H1 (cell line): ENCODE measurements around the gene RMP24.
A peak's percentile ranks its signal among the peaks of the same experiment; 100 is the strongest.

Experiments used
- BRCA1 ChIP-seq: IDR thresholded peaks from 2 replicates; pipeline ENCODE4 v1.6.1; 2012; ENCODE audit warnings: low read depth, low read length, improper control_type of control experiment
- EZH2 ChIP-seq: fragments of 200-600 bp; sonication (generic); IDR thresholded peaks from 2 replicates; pipeline ENCODE4 v1.7.1; 2012; ENCODE audit warnings: low read depth, mild to moderate bottlenecking, moderate library complexity, low read length, inconsistent platforms; ENCODE audit not compliant: severe bottlenecking
- FOSL1 ChIP-seq: IDR thresholded peaks from 2 replicates; pipeline ENCODE4 v1.6.1; 2011; ENCODE audit warnings: mild to moderate bottlenecking, low read depth, low read length, moderate library complexity; ENCODE audit not compliant: insufficient read depth
- GABPA ChIP-seq: IDR thresholded peaks from 2 replicates; pipeline ENCODE4 v1.6.1; 2011; ENCODE audit warnings: mild to moderate bottlenecking, low read length, moderate library complexity, borderline replicate concordance; ENCODE audit not compliant: insufficient read depth
- JUN ChIP-seq: IDR thresholded peaks from 2 replicates; pipeline ENCODE4 v1.6.1; 2011; ENCODE audit warnings: low read depth, mild to moderate bottlenecking, improper control_type of control experiment, low read length
- PHF8 ChIP-seq: fragments of 200-600 bp; sonication (generic); conservative IDR thresholded peaks from 2 replicates; pipeline ENCODE4 v1.7.1; 2012; ENCODE audit warnings: low read depth, mild to moderate bottlenecking, inconsistent platforms, low read length, moderate library complexity
- RAD21 ChIP-seq, 2 experiments: IDR thresholded peaks in 1 of 2; conservative IDR thresholded peaks in 1 of 2; 2 replicates each; pipeline ENCODE4 v1.6.1; 2011; ENCODE audit warnings: low read depth in 2 of 2, low read length in 2 of 2, improper control_type of control experiment in 1 of 2, inconsistent platforms in 1 of 2, mild to moderate bottlenecking in 1 of 2, moderate library complexity in 1 of 2
- SAP30 ChIP-seq: fragments of 300-600 bp; sonication (generic); IDR thresholded peaks from 2 replicates; pipeline ENCODE4 v1.7.1; 2012; ENCODE audit warnings: low read length, moderate library complexity, mild to moderate bottlenecking, inconsistent platforms; ENCODE audit not compliant: insufficient read depth, insufficient replicate concordance
- SIN3A ChIP-seq, 2 experiments: IDR thresholded peaks in 1 of 2; conservative IDR thresholded peaks in 1 of 2; 2 replicates each; pipeline ENCODE4 v1.6.1; 2011 to 2012; ENCODE audit warnings: low read length in 2 of 2, improper control_type of control experiment in 1 of 2, low read depth in 1 of 2, mild to moderate bottlenecking in 1 of 2
- SIRT6 ChIP-seq: IDR thresholded peaks from one replicate; pipeline ENCODE4 v1.7.1; 2012; ENCODE audit warnings: low read length, inconsistent platforms
- SIX5 ChIP-seq: IDR thresholded peaks from 2 replicates; pipeline ENCODE4 v1.6.1; 2011; ENCODE audit warnings: mild to moderate bottlenecking, low read depth, low read length
- SP1 ChIP-seq: IDR thresholded peaks from 2 replicates; pipeline ENCODE4 v1.6.1; 2011; ENCODE audit warnings: low read depth, low read length
- SP4 ChIP-seq: IDR thresholded peaks from 2 replicates; pipeline ENCODE4 v1.6.1; 2012; ENCODE audit warnings: low read length, inconsistent platforms
- SUZ12 ChIP-seq: fragments of 200-600 bp; sonication (generic); IDR thresholded peaks from 2 replicates; pipeline ENCODE4 v1.6.1; 2012; ENCODE audit warnings: mild to moderate bottlenecking, inconsistent platforms, low read length, moderate library complexity, mixed read lengths
- TAF7 ChIP-seq: optimal IDR thresholded peaks from 2 replicates; pipeline ENCODE3; 2011; ENCODE audit warnings: low read depth, mild to moderate bottlenecking, inconsistent platforms, low read length, moderate library complexity, borderline replicate concordance
- TBP ChIP-seq: IDR thresholded peaks from 2 replicates; pipeline ENCODE4 v1.6.1; 2011; ENCODE audit warnings: low read depth, low read length, improper control_type of control experiment
- TF ChIP-seq, protein P1 (sequence below), 3 experiments: IDR thresholded peaks; 1 replicate in 2 of 3; 2 replicates in 1 of 3; pipeline versions ENCODE4 v1.5.1 to v1.6.1; 2011; ENCODE audit warnings: low read length in 3 of 3, mild to moderate bottlenecking in 3 of 3, inconsistent platforms in 2 of 3, low read depth in 1 of 3, moderate library complexity in 1 of 3; ENCODE audit not compliant: insufficient read depth in 1 of 3; ENCODE audit errors: control extremely low read depth in 1 of 3
- TF ChIP-seq, protein P2 (sequence below): IDR thresholded peaks from 2 replicates; pipeline ENCODE4 v1.6.1; 2012; ENCODE audit warnings: inconsistent platforms
- TF ChIP-seq, protein P3 (sequence below): IDR thresholded peaks from 2 replicates; pipeline ENCODE4 v1.6.1; 2012; ENCODE audit warnings: inconsistent platforms

RMP24 gene

DNA sequence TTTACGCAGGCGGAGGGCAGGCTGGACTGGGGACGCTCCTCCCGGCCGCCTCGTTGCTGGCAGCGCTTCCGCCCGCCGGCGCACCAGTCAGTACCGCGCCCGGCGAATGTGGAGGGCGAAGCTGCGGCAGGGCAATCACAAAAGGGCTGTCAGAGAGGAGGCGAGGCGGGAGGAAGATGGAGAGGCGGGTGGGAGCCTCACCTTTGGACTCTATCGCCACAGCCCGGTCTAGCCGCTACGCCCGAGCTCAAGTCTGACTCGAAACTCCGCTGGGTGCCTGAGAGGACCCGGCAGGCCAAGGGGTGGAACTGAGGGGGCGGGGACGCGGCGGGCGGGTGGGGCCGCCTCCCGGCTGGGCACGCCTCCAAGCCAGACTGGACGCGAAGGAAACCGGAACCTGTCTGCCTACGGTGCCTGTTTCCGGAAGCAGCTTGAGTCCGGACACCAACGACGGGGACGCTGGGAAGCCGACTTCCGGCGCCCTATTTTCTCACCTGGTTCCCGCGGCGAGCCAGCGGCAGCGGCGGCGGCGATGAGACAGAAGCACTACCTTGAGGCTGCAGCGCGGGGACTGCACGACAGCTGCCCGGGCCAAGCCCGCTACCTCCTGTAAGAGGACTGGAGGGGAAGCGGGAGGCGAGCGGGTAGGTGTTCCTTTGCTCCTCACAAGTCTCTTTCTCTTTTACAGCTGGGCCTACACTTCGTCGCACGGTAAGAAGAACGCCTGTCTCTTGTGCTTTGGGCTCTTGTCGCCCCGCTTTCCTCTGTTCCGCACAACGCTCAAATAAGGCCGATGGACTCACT lies at the start of gene RMP24 (continued):
- TF ChIP-seq, protein P1, sequence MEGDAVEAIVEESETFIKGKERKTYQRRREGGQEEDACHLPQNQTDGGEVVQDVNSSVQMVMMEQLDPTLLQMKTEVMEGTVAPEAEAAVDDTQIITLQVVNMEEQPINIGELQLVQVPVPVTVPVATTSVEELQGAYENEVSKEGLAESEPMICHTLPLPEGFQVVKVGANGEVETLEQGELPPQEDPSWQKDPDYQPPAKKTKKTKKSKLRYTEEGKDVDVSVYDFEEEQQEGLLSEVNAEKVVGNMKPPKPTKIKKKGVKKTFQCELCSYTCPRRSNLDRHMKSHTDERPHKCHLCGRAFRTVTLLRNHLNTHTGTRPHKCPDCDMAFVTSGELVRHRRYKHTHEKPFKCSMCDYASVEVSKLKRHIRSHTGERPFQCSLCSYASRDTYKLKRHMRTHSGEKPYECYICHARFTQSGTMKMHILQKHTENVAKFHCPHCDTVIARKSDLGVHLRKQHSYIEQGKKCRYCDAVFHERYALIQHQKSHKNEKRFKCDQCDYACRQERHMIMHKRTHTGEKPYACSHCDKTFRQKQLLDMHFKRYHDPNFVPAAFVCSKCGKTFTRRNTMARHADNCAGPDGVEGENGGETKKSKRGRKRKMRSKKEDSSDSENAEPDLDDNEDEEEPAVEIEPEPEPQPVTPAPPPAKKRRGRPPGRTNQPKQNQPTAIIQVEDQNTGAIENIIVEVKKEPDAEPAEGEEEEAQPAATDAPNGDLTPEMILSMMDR (IDR thresholded peaks at IDR 0.05; ENCODE audit: control extremely low read depth in 1 of 3, insufficient read depth in 1 of 3, low read depth in 1 of 3, low read length in 3 of 3): no peak
- TF ChIP-seq SUZ12: no peak
- peak; percentile 76 for TF ChIP-seq PHF8
- no peak for TF ChIP-seq SIRT6
- peak; percentile 20 to 92; a peak in 2 of 4 replicates for TF ChIP-seq SIN3A (conservative IDR thresholded peaks at IDR 0.05 in 1 of 2, IDR thresholded peaks at IDR 0.05 in 1 of 2; ENCODE audit: low read depth in 1 of 2, low read length in 2 of 2)
- TF ChIP-seq FOSL1: no peak
- TF ChIP-seq, protein P2, sequence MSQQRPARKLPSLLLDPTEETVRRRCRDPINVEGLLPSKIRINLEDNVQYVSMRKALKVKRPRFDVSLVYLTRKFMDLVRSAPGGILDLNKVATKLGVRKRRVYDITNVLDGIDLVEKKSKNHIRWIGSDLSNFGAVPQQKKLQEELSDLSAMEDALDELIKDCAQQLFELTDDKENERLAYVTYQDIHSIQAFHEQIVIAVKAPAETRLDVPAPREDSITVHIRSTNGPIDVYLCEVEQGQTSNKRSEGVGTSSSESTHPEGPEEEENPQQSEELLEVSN: peak; percentile 55; the same call in 1 of the 2 replicates
- 0 out of 2 replicates have a peak, but pooled peaks have one; percentile 31 for TF ChIP-seq JUN
- TF ChIP-seq, protein P3, sequence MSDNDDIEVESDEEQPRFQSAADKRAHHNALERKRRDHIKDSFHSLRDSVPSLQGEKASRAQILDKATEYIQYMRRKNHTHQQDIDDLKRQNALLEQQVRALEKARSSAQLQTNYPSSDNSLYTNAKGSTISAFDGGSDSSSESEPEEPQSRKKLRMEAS: peak; percentile 54
- no peak for TF ChIP-seq SIX5
- TF ChIP-seq SP1: peak; percentile 74
- peak in 1 of 2 experiments; percentile 18; a peak in 1 of 4 replicates for TF ChIP-seq RAD21 (IDR thresholded peaks at IDR 0.05 in 1 of 2, conservative IDR thresholded peaks at IDR 0.05 in 1 of 2; ENCODE audit: low read depth in 2 of 2, low read length in 2 of 2)
- no peak for TF ChIP-seq SAP30
- TF ChIP-seq EZH2: no peak
- peak; percentile 98 for TF ChIP-seq GABPA
- TF ChIP-seq TAF7: peak; percentile 30
- peak; percentile 92 for TF ChIP-seq TBP
- TF ChIP-seq BRCA1: no peak
- TF ChIP-seq SP4: 0 out of 2 replicates have a peak, but pooled peaks have one; percentile 41
